DND-41 (cell line): Measurements from ENCODE around the gene B4GALNT1.

Experiments used
- ATAC-seq: fragments of 200-7000 bp; cut with Tn5 transposase; 3 replicates; pipeline ENCODE4 v1.9.1; 2021; ENCODE audit warnings: low read depth; ENCODE audit not compliant: insufficient read depth
- DNase-seq: peaks from one replicate; pipeline ENCODE4 v3.0.0-alpha.2; 2020
- H2AFZ ChIP-seq: 2 replicates; pipeline ENCODE4 v1.6.0; 2012; ENCODE audit warnings: low read depth, low read length
- H3K27ac ChIP-seq: 2 replicates; pipeline ENCODE4 v1.5.1; 2012; ENCODE audit warnings: low read length, inconsistent platforms
- H3K27me3 ChIP-seq: fragments of 200-600 bp; sonication (generic); 2 replicates; pipeline ENCODE4 v1.6.0; 2012; ENCODE audit warnings: low read length, mild to moderate bottlenecking, inconsistent platforms; ENCODE audit not compliant: insufficient read depth, poor library complexity
- H3K36me3 ChIP-seq: 2 replicates; pipeline ENCODE4 v1.5.1; 2012; ENCODE audit warnings: low read length, inconsistent platforms; ENCODE audit not compliant: insufficient read depth
- H3K4me1 ChIP-seq: 2 replicates; pipeline ENCODE4 v1.5.1; 2012; ENCODE audit warnings: mild to moderate bottlenecking, low read length; ENCODE audit not compliant: insufficient read depth
- H3K4me2 ChIP-seq: 2 replicates; pipeline ENCODE4 v1.6.0; 2012; ENCODE audit warnings: mild to moderate bottlenecking, moderate library complexity, low read length, inconsistent platforms; ENCODE audit not compliant: insufficient read depth
- H3K4me3 ChIP-seq, 2 experiments: fragments of 200-600 bp in 1 of 2; shearing (Covaris generic) in 1 of 2; 2 replicates each; pipeline ENCODE4 v1.5.1; 2012 to 2016; ENCODE audit warnings: inconsistent platforms in 2 of 2, low read length in 2 of 2, mild to moderate bottlenecking in 2 of 2, low read depth in 1 of 2, moderate library complexity in 1 of 2
- H3K79me2 ChIP-seq: 2 replicates; pipeline ENCODE4 v1.6.0; 2012; ENCODE audit warnings: low read length, inconsistent platforms; ENCODE audit not compliant: insufficient read depth
- H3K9ac ChIP-seq: 2 replicates; pipeline ENCODE4 v1.6.0; 2012; ENCODE audit warnings: low read depth, mild to moderate bottlenecking, inconsistent platforms, low read length, moderate library complexity
- H3K9me3 ChIP-seq: 2 replicates; pipeline ENCODE4 v1.5.1; 2012; ENCODE audit warnings: low read length, moderate library complexity, mild to moderate bottlenecking, inconsistent platforms; ENCODE audit not compliant: insufficient read depth, severe bottlenecking
- H4K20me1 ChIP-seq: 2 replicates; pipeline ENCODE4 v1.6.0; 2012; ENCODE audit warnings: low read length; ENCODE audit not compliant: insufficient read depth
- CTCF ChIP-seq: IDR thresholded peaks from 2 replicates; pipeline ENCODE4 v1.5.1; 2012; ENCODE audit warnings: borderline replicate concordance, low read length, moderate library complexity, mild to moderate bottlenecking; ENCODE audit not compliant: poor library complexity, severe bottlenecking; ENCODE audit errors: extremely low read depth
- EZH2 ChIP-seq: IDR thresholded peaks from 3 replicates; pipeline ENCODE4 v1.6.1; 2012; ENCODE audit warnings: borderline replicate concordance, low read depth, mild to moderate bottlenecking, moderate library complexity, low read length, inconsistent platforms; ENCODE audit not compliant: severe bottlenecking

The B4GALNT1 gene

GRCh38 chr12:57641699-57642442 lies 8.9 kb upstream of the B4GALNT1 start:
- TF ChIP-seq EZH2: no peak
- no peak for TF ChIP-seq CTCF
- no peak for DNase-seq
- H3K4me3 ChIP-seq: no peak overlapping the region
- no peaks in the 10 kb centered on the region for H4K20me1 ChIP-seq
- H3K79me2 ChIP-seq: no peaks in the 10 kb centered on the region
- no peak for ATAC-seq
- no peak overlapping the region for H3K9ac ChIP-seq
- no peaks in the 10 kb centered on the region for H3K36me3 ChIP-seq
- H3K9me3 ChIP-seq: peaks cover 14% of the 10 kb centered on the region
- H3K4me2 ChIP-seq: no peak overlapping the region
- H3K27ac ChIP-seq: no peak overlapping the region
- no peak overlapping the region for H2AFZ ChIP-seq
- H3K4me1 ChIP-seq: no peaks in the 10 kb centered on the region
- no peaks in the 10 kb centered on the region for H3K27me3 ChIP-seq

- no peaks in the 10 kb centered on the region for H3K27me3 ChIP-seq
- H3K9me3 ChIP-seq: peaks cover 5% of the 10 kb centered on the region
- no peak overlapping the region for H2AFZ ChIP-seq
- no peaks in the 10 kb centered on the region for H3K79me2 ChIP-seq
- TF ChIP-seq CTCF (no peak), EZH2 (no peak)
- no peak overlapping the region for H3K27ac ChIP-seq
- no peaks in the 10 kb centered on the region for H4K20me1 ChIP-seq
- H3K4me3 ChIP-seq: no peak overlapping the region
- no peaks in the 10 kb centered on the region for H3K4me1 ChIP-seq
- H3K9ac ChIP-seq: no peak overlapping the region
- no peak overlapping the region for H3K4me2 ChIP-seq
- H3K36me3 ChIP-seq: no peaks in the 10 kb centered on the region
- DNase-seq (no peak), ATAC-seq (no peak)
These were observed 7.4 kb upstream of the B4GALNT1 start for GRCh38 chr12:57640175-57641042.

DNA sequence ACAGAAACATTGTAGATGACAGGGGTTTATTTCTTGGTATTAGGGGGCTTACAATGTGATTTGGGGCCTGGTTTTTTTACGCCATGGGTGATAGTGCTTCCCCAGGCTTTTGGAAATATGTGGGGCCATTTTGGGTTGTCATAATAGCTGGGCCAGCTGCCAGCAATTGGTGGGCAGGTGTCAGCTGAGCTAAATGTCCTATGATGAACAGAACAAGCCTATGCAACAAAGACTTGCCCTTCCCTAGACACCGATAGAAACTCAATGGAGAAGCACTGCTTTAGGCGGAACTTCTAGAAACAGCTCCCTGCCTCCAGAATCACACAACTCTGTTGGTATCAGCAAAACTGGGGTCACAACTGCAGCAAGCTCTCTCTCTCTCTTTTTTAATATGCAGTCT lies 5.1 kb upstream of the B4GALNT1 start:
- H3K4me3 ChIP-seq: no peak overlapping the region
- TF ChIP-seq CTCF (no peak), EZH2 (no peak)
- no peaks in the 10 kb centered on the region for H3K36me3 ChIP-seq
- DNase-seq: no peak
- H3K9ac ChIP-seq: no peak overlapping the region
- no peak overlapping the region for H2AFZ ChIP-seq
- no peaks in the 10 kb centered on the region for H3K27me3 ChIP-seq
- no peaks in the 10 kb centered on the region for H3K9me3 ChIP-seq
- no peaks in the 10 kb centered on the region for H3K4me1 ChIP-seq
- H3K4me2 ChIP-seq: no peak overlapping the region
- no peak for ATAC-seq
- H3K79me2 ChIP-seq: no peaks in the 10 kb centered on the region
- no peak overlapping the region for H3K27ac ChIP-seq
- H4K20me1 ChIP-seq: no peaks in the 10 kb centered on the region
